ENCODE measurements around the gene C10orf88.
"Not testable (repeated sequence)": the region's sequence is repeated elsewhere in the genome, so short reads cannot be mapped to it uniquely, and the experiment has no call there.

The C10orf88 gene

DNA sequence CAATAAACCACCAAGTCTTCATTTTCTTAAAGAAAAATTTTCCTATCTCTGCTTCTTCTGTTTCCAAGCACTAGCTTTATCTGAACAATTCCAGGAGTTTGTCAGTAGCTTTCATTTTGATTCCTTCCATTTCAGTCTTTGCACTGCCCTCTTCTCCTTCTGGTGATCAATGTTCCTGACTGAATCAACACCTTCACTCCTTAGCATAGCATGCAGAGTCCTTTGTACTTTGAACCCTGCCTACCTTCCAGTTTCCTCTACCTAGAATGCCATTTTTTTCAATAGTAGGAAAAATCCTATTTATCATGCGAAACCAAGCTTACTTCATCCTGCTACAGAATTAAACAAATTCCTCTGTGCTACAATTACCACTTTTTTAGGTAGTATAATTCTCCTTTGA is 1.9 kb upstream of the C10orf88 start:
- DNase-seq, result no peak

GRCh38 chr10:122954731-122955050 is 664 bp upstream of the C10orf88 start:
- DNase-seq, result no peak

DNA sequence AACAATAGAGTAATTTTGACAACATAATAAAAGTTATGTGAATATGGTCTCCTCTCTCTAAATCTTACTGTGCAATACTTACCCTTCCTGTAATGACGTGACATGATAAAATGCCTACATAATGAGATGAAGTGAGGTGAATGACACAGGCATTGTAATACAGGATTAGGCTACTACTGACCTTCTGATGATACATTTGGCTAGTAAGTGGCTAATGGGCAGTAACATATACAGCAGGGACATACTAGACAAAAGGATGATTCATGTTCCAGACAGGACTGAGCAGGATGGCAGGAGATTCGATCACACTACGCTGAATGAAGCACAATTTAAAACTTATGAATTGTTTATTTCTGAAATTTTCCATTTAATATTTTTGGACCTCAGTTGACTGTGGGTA is 4.7 kb downstream of the C10orf88 start:
- no peak for DNase-seq

- DNase-seq, result no peak
These were observed 14.0 kb downstream of the C10orf88 start for GRCh38 chr10:122939856-122940543.

GRCh38 chr10:122939133-122939855 is 14.7 kb downstream of the C10orf88 start:
- no peak for DNase-seq

DNA sequence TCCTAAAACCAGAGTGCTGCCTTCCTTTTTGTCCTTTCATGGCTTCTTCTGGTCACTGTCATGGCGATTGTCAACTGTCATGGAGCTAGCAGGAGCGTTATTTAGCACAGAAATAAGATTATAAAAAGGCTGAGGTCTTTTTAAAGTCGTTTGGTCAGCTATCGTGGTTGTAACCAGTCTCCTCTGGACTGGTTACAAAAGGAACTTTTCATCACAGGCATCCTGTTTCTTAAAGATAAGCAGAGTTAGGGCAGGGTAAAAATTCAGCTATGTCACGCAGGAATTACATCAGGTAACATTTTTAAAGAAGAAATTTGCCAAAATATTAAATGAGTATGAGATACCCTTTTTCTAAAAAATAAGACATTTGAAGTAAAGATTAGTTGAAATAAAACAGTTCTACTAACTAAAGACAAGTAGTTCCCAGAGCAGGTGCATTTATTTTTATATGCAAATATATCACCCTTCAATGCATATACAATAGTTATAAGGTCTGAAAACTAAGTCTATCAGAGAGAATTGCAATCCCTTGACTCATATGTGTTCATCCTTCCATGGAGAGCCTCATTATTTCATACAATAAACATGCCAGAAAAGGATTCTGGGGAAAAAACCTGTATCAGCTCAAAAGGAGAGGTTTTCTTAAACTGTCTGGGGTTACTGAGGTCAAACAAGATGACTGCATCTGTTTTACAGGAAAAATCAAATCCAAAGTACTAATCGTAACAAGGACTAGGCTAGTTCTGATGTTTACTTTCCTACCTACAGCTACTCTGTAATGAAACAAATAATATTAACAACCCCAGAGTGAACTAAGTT is 22.7 kb downstream of the C10orf88 start:
- no peak for DNase-seq

GRCh38 chr10:122930140-122930539 is 23.9 kb downstream of the C10orf88 start:
- no peak for DNase-seq

DNA sequence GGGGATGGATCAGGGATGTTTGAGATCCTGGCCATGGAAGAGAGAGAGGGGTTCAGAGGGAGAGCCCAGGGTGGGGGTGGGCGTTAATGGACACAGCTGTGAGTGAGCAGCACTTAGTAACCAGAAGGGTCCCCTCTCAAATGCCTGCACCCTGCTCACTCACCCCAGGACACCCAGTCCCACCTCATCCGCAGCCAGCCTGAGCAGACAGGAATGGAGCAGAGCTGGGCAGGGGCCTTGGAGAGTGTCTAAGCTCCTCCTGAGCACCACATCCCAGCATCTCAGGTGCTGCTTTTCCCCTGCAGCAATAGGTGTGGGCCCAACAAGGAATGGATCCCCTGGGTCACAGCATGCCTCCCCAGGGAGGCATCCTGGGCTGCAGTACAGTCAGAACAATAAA is 38.3 kb downstream of the C10orf88 start:
- DNase-seq, result no peak

GRCh38 chr10:122911889-122912484 is 42.0 kb downstream of the C10orf88 start:
- DNase-seq, result no peak

- DNase-seq, result no peak
These were observed 43.7 kb downstream of the C10orf88 start, which contains the start of gene FAM24A for GRCh38 chr10:122910310-122910709. TSS of gene FAM24A (plus strand) at chr10:122910610. CDS start at chr10:122911635, 1,025 bp downstream.

DNA sequence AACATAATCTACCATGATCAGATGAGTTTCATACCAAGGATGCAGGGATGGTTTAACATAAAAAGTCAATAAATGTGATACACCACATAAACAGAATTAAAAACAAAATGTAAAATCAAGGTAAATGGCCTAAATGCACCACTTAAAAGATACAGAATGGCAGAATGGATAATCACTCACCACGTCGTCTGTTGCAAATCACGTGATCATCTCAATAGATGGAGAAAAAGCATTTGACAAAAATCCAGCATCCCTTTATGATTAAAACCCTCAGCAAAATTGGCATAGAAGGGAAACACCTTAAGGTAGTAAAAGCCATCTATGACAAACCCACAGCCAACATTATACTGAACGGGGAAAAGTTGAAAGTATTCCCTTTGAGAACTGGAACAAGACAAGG is 50.2 kb downstream of the C10orf88 start:
- not testable (repeated sequence) for DNase-seq

GRCh38 chr10:122894261-122894944 is 59.6 kb downstream of the C10orf88 start:
- DNase-seq, result no peak

DNA sequence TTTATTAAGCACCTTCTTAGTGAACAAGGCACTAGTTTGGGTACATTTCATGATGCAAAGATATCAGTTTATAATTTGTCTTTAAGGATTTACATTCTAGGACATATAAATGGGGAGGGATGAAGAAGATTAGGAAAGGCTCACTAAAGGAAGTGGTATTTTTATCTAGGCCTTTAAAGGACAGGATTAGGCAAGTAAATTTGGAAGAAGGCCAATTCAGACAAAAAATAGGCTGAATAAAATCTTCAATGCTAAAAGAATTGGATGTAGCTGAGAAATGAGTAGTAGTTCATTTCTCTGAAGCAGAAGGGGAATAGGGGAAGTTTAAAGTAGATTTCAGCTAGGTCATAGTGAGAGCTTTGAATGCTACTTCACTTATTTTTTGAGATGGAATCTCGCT is 69.9 kb downstream of the C10orf88 start:
- no peak for DNase-seq

DNA sequence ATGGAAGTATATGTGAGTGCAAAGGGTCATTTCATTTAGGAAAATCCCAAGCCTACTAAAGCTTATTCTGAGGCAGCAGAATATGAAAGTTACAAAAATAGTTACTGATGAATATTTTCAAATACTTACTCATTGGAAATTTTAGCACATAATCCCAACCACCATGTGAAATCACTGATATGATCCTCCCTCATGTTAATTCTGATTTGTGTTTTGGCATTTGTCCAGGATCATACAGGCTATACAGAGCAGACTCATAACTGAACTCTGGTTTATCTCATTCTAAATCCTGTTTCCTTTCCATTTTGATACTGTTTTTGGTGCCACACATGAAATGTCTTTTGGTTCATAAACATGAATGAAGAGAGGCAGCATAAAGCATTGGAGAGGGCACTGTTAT is 71.3 kb downstream of the C10orf88 start:
- no peak for DNase-seq

Measured in NCI-H1694 (cell line).